ENCODE results near the gene WRAP73.
"Not testable (repeated sequence)": the region's sequence is repeated elsewhere in the genome, so short reads cannot be mapped to it uniquely, and the experiment has no call there.

Gene WRAP73

DNA sequence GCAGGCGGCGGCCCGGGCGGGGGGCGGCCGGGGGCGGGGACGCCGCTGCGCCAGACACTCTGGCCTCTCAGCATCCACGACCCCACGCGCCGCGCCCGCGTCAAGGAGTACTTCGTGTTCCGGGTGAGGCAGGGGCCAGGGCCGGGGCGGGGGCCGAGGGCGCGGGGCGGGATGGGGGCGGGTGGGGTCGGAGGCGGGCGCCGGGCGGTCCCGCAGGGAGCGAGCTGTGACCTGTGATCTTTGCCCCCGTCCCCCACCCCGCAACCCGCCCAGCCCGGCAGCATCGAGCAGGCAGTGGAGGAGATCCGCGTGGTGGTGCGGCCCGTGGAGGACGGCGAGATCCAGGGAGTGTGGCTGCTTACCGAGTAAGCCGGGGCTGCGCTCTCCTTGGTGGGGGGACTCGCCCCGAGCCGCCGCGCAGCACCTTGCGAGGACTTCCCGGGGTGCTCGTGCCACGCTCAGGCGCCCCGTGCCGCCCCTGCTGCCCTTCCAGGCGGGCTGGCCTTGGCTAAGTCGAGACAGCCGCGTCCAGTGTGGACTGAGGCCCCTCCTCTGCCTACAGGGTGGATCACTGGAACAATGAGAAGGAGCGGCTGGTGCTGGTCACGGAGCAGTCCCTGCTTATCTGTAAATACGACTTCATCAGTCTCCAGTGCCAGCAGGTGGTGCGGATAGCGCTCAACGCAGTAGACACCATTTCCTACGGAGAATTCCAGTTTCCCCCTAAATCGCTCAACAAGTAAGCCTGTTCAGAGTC lies 24.6 kb downstream of the WRAP73 start:
- 0 out of 2 replicates have a peak, but pooled peaks cover 10% of the 10 kb centered on the region for H3K4me1 ChIP-seq (ENCODE audit: control insufficient read depth, insufficient read depth, low read length)
- no peaks in the 10 kb centered on the region for H3K9me3 ChIP-seq (ENCODE audit: control insufficient read depth, insufficient read depth, low read length)
- H3K27ac ChIP-seq (ENCODE audit: low read depth, low read length): peak overlapping the region; percentile 59
- no peaks in the 10 kb centered on the region for H3K27me3 ChIP-seq (ENCODE audit: control insufficient read depth, insufficient read depth, low read length)
- H3K36me3 ChIP-seq (ENCODE audit: control insufficient read depth, insufficient read depth, low read length): peaks cover 32% of the 10 kb centered on the region
- no peak overlapping the region; the same call in 1 of the 2 replicates for H3K9ac ChIP-seq (ENCODE audit: low read depth, low read length)
- H3K4me3 ChIP-seq (ENCODE audit: low read depth, low read length): peak overlapping the region; percentile 89

DNA sequence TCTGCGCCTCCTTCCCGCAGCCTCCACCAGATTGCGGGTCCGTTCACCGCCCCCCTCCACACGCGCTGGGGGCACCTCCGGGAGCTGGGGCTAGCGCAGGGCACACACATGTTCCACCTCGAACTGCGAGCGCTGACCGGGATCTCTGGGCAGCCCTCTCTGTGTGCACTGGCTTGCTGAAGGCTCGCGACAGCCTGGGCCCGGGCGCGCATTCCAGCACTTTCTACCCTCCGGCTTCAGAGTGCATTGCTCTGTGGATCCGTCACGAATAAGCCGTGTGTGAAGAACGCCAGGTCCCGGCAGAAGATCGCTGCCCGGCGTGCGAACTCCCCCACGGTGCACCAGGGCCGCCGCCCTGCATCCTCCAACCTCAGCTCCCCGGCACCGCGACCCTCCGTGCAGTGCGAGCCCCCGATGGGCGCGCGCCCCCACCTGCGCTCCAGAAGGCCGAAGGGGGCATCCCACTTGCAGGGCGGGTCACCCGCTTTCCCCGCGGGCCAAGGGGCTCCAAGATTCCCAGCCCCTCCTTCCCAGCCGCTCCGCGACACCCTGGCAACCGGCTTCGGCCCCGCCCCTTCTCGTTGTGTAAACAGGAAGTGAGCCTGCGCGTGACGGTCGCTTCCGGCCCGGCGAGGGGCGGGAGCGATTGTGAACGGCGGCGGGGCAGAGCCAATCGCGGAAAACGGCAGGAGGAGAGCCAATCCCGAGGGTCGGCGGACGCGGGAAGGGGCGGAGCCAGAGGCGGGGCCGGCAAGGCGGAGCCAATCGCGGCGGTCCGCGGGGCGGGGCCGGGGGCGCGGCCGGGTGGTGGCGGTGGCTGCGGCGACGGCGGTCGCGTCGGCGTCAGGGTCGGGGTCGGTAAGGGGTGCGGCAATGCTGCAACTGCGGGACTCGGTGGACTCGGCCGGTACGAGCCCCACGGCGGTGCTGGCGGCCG lies 25.4 kb downstream of the WRAP73 start, which contains the start of gene TPRG1L:
Gene TPRG1L, plus strand, starts transcription at position 816 of the 937 bp plus-strand sequence. Its CDS starts 58 bp downstream, at position 874.
- Histone ChIP-seq H3K4me3 (ENCODE audit: low read depth, low read length) (peak within 1 kb of the TSS; percentile 89), H3K36me3 (ENCODE audit: control insufficient read depth, insufficient read depth, low read length) (peaks cover 24% of the 10 kb centered on the region), H3K9ac (ENCODE audit: low read depth, low read length) (peak within 1 kb of the TSS; percentile 26; the same call in 1 of the 2 replicates), H3K9me3 (ENCODE audit: control insufficient read depth, insufficient read depth, low read length) (no peaks in the 10 kb centered on the region), H3K27me3 (ENCODE audit: control insufficient read depth, insufficient read depth, low read length) (no peaks in the 10 kb centered on the region), H3K4me1 (ENCODE audit: control insufficient read depth, insufficient read depth, low read length) (0 out of 2 replicates have a peak, but pooled peaks cover 10% of the 10 kb centered on the region), H3K27ac (ENCODE audit: low read depth, low read length) (peak within 1 kb of the TSS; percentile 59)

- Histone ChIP-seq H3K27me3 (ENCODE audit: control insufficient read depth, insufficient read depth, low read length) (no peaks in the 10 kb centered on the region), H3K27ac (ENCODE audit: low read depth, low read length) (peak overlapping the region; percentile 12), H3K9ac (ENCODE audit: low read depth, low read length) (peak overlapping the region; percentile 26; the same call in 1 of the 2 replicates), H3K9me3 (ENCODE audit: control insufficient read depth, insufficient read depth, low read length) (no peaks in the 10 kb centered on the region), H3K4me3 (ENCODE audit: low read depth, low read length) (peak overlapping the region; percentile 89), H3K36me3 (ENCODE audit: control insufficient read depth, insufficient read depth, low read length) (peaks cover 16% of the 10 kb centered on the region), H3K4me1 (ENCODE audit: control insufficient read depth, insufficient read depth, low read length) (peaks cover 16% of the 10 kb centered on the region; the same call in 1 of the 2 replicates)
Observed at GRCh38 chr1:3623441-3624199, 26.3 kb downstream of the WRAP73 start.

GRCh38 chr1:3622102-3622501 lies 27.8 kb downstream of the WRAP73 start:
- not testable (repeated sequence) for H3K27me3 ChIP-seq (ENCODE audit: control insufficient read depth, insufficient read depth, low read length); H3K4me3 ChIP-seq (ENCODE audit: low read depth, low read length); H3K36me3 ChIP-seq (ENCODE audit: control insufficient read depth, insufficient read depth, low read length); H3K9ac ChIP-seq (ENCODE audit: low read depth, low read length); H3K9me3 ChIP-seq (ENCODE audit: control insufficient read depth, insufficient read depth, low read length); H3K27ac ChIP-seq (ENCODE audit: low read depth, low read length)
- H3K4me1 ChIP-seq (ENCODE audit: control insufficient read depth, insufficient read depth, low read length): peaks cover 17% of the 10 kb centered on the region; the same call in 1 of the 2 replicates

- not testable (repeated sequence) for H3K9me3 ChIP-seq (ENCODE audit: control insufficient read depth, insufficient read depth, low read length); H3K27ac ChIP-seq (ENCODE audit: low read depth, low read length); H3K27me3 ChIP-seq (ENCODE audit: control insufficient read depth, insufficient read depth, low read length); H3K4me3 ChIP-seq (ENCODE audit: low read depth, low read length); H3K36me3 ChIP-seq (ENCODE audit: control insufficient read depth, insufficient read depth, low read length); H3K9ac ChIP-seq (ENCODE audit: low read depth, low read length)
- peaks cover 17% of the 10 kb centered on the region; the same call in 1 of the 2 replicates for H3K4me1 ChIP-seq (ENCODE audit: control insufficient read depth, insufficient read depth, low read length)
Observed at GRCh38 chr1:3621151-3621671, 28.7 kb downstream of the WRAP73 start.

GRCh38 chr1:3620708-3621107 lies 29.2 kb downstream of the WRAP73 start:
- Histone ChIP-seq H3K27me3 (ENCODE audit: control insufficient read depth, insufficient read depth, low read length) (no peaks in the 10 kb centered on the region), H3K4me1 (ENCODE audit: control insufficient read depth, insufficient read depth, low read length) (peaks cover 14% of the 10 kb centered on the region; the same call in 1 of the 2 replicates), H3K36me3 (ENCODE audit: control insufficient read depth, insufficient read depth, low read length) (no peaks in the 10 kb centered on the region), H3K9ac (ENCODE audit: low read depth, low read length) (no peak overlapping the region), H3K4me3 (ENCODE audit: low read depth, low read length) (no peak overlapping the region), H3K9me3 (ENCODE audit: control insufficient read depth, insufficient read depth, low read length) (no peaks in the 10 kb centered on the region), H3K27ac (ENCODE audit: low read depth, low read length) (no peak overlapping the region)

GRCh38 chr1:3618881-3619671 lies 30.8 kb downstream of the WRAP73 start:
- H3K27ac ChIP-seq (ENCODE audit: low read depth, low read length): peak overlapping the region; percentile 35
- H3K9me3 ChIP-seq (ENCODE audit: control insufficient read depth, insufficient read depth, low read length): no peaks in the 10 kb centered on the region
- no peak overlapping the region for H3K4me3 ChIP-seq (ENCODE audit: low read depth, low read length)
- H3K36me3 ChIP-seq (ENCODE audit: control insufficient read depth, insufficient read depth, low read length): no peaks in the 10 kb centered on the region
- peaks cover 19% of the 10 kb centered on the region for H3K4me1 ChIP-seq (ENCODE audit: control insufficient read depth, insufficient read depth, low read length)
- H3K27me3 ChIP-seq (ENCODE audit: control insufficient read depth, insufficient read depth, low read length): no peaks in the 10 kb centered on the region
- H3K9ac ChIP-seq (ENCODE audit: low read depth, low read length): no peak overlapping the region

DNA sequence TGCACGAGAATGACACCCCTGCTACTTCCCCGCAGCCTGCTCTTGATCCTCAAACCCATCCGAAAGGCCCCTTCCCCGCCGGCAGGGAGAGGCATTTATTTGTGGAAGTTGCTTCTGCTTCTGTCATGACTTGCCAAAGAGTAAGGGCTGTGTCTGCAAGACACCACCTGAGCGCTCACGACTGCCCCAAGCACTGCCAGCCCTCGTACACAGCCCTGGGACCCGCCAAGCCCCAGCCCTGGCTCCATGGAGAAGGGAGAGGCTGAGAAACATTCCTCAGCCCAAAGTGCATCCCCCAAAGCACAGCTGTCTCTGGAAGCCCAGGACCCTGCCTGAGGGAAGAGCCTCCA lies 31.4 kb downstream of the WRAP73 start:
- H3K9me3 ChIP-seq (ENCODE audit: control insufficient read depth, insufficient read depth, low read length): no peaks in the 10 kb centered on the region
- no peaks in the 10 kb centered on the region for H3K36me3 ChIP-seq (ENCODE audit: control insufficient read depth, insufficient read depth, low read length)
- peaks cover 19% of the 10 kb centered on the region for H3K4me1 ChIP-seq (ENCODE audit: control insufficient read depth, insufficient read depth, low read length)
- H3K4me3 ChIP-seq (ENCODE audit: low read depth, low read length): no peak overlapping the region
- H3K27ac ChIP-seq (ENCODE audit: low read depth, low read length): peak overlapping the region; percentile 35
- H3K27me3 ChIP-seq (ENCODE audit: control insufficient read depth, insufficient read depth, low read length): no peaks in the 10 kb centered on the region
- no peak overlapping the region for H3K9ac ChIP-seq (ENCODE audit: low read depth, low read length)

- H3K4me1 ChIP-seq (ENCODE audit: control insufficient read depth, insufficient read depth, low read length): peaks cover 26% of the 10 kb centered on the region
- H3K9ac ChIP-seq (ENCODE audit: low read depth, low read length): no peak overlapping the region
- peaks cover 2% of the 10 kb centered on the region for H3K27me3 ChIP-seq (ENCODE audit: control insufficient read depth, insufficient read depth, low read length)
- H3K4me3 ChIP-seq (ENCODE audit: low read depth, low read length): no peak overlapping the region
- H3K36me3 ChIP-seq (ENCODE audit: control insufficient read depth, insufficient read depth, low read length): no peaks in the 10 kb centered on the region
- no peaks in the 10 kb centered on the region for H3K9me3 ChIP-seq (ENCODE audit: control insufficient read depth, insufficient read depth, low read length)
- no peak overlapping the region for H3K27ac ChIP-seq (ENCODE audit: low read depth, low read length)
Observed at GRCh38 chr1:3617806-3618345, 32.0 kb downstream of the WRAP73 start.
